Measurements from ENCODE around the gene FLOT2. TPM values are rescaled to one million over a fixed set of nuclear protein-coding genes. Genes with fewer than 3 reads are reported as not detected.

FLOT2 gene
- total RNA-seq, 1 donor from 2014 or later = 56.2 TPM

DNA sequence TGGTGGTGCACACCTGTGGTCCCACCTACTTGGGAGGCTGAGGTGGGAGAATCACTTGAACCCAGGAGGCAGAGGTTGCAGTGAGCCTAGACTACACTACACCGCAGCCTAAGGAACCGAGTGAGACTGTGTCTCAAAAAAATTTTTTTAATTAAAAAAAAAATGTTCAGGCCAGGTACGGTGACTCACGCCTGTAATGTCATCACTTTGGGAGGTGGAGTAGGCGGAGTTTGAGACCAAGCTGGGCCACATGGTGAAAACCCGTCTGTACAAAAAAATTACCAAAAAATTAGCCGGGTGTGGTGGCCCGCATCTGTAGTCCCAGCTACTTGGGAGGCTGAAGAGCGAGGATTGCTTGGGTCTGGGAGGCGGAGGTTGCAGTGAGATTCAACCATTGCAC, 51.3 kb downstream of the FLOT2 start:
- no peak for DNase-seq (ENCODE audit: extremely low spot score in 2 of 2)
- Histone ChIP-seq H3K4me3 (no peak overlapping the region), H3K36me3 (no peaks in the 10 kb centered on the region), H3K9me3 (no peaks in the 10 kb centered on the region), H3K27ac (no peak overlapping the region), H3K4me1 (peaks cover 9% of the 10 kb centered on the region), H3K27me3 (no peaks in the 10 kb centered on the region)
- intact Hi-C loops (cut with DNase I) = no loop called here
- TF ChIP-seq, protein P1, sequence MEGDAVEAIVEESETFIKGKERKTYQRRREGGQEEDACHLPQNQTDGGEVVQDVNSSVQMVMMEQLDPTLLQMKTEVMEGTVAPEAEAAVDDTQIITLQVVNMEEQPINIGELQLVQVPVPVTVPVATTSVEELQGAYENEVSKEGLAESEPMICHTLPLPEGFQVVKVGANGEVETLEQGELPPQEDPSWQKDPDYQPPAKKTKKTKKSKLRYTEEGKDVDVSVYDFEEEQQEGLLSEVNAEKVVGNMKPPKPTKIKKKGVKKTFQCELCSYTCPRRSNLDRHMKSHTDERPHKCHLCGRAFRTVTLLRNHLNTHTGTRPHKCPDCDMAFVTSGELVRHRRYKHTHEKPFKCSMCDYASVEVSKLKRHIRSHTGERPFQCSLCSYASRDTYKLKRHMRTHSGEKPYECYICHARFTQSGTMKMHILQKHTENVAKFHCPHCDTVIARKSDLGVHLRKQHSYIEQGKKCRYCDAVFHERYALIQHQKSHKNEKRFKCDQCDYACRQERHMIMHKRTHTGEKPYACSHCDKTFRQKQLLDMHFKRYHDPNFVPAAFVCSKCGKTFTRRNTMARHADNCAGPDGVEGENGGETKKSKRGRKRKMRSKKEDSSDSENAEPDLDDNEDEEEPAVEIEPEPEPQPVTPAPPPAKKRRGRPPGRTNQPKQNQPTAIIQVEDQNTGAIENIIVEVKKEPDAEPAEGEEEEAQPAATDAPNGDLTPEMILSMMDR (IDR thresholded peaks at IDR 0.05) = no peak
- no peak for TF ChIP-seq POLR2A (IDR thresholded peaks at IDR 0.05)
- no peak for TF ChIP-seq POLR2AphosphoS5 (IDR thresholded peaks at IDR 0.05; ENCODE audit: insufficient read depth in 1 of 2, low read depth in 1 of 2)

GRCh38 chr17:28843816-28844148, 53.8 kb downstream of the FLOT2 start:
- Histone ChIP-seq H3K36me3 (no peaks in the 10 kb centered on the region), H3K27ac (no peak overlapping the region), H3K4me1 (peaks cover 16% of the 10 kb centered on the region), H3K9me3 (no peaks in the 10 kb centered on the region), H3K4me3 (no peak overlapping the region), H3K27me3 (no peaks in the 10 kb centered on the region)
- TF ChIP-seq POLR2A (IDR thresholded peaks at IDR 0.05) (no peak), POLR2AphosphoS5 (IDR thresholded peaks at IDR 0.05; ENCODE audit: insufficient read depth in 1 of 2, low read depth in 1 of 2) (no peak)
- TF ChIP-seq, protein P1 (IDR thresholded peaks at IDR 0.05) = no peak
- DNase-seq (ENCODE audit: extremely low spot score in 2 of 2) = no peak
- intact Hi-C loops (cut with DNase I) = no loop called here

DNA sequence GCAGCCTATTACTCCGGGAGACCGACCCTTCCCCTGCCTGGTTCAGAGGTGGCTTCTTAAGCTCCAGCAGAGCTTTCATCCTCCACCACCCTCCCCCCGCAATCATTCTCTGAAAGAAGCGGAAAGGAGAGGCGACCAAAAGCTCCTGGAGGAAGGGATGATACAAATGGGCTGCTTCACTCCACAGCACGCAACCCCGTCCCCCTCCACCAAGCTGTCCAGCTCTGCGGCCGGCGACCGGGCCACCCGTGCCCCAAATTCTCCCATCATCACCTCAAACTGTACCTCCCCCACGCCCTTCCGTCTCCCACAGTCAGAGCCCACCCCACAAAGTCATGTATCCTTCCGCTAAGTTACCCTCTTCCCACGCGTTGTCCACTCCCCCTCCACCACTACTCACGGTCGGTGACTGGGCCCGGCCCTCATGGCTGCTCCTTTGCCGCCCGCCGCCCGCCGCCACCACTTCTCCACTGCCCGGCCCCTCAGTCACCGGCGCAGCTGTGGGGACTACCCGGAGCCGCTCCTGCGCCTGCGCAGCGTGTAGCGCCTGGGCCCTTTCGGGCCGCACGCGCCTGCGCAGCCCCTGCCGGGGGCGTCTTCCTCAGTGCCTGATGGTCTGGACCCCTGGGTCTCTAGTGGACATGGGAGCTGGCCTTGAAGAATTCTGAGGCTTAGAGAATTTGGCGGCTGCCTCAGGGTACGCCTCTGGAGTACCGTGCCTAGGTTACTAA, 55.1 kb downstream of the FLOT2 start, which contains the start of gene FAM222B:
FAM222B (minus strand) TSS at position 509 of the 731 bp plus-strand sequence. CDS start 76,123 bp downstream, outside the sequence.
- no peak for DNase-seq (ENCODE audit: extremely low spot score in 2 of 2)
- no peaks in the 10 kb centered on the region for H3K27me3 ChIP-seq
- intact Hi-C loops (cut with DNase I) = no loop called here
- peaks cover 16% of the 10 kb centered on the region for H3K4me1 ChIP-seq
- peak within 1 kb of the TSS; percentile 76 for H3K27ac ChIP-seq
- H3K9me3 ChIP-seq = no peaks in the 10 kb centered on the region
- TF ChIP-seq POLR2A (IDR thresholded peaks at IDR 0.05) (peak in 1 of 2 donors; percentile 43), POLR2AphosphoS5 (IDR thresholded peaks at IDR 0.05; ENCODE audit: insufficient read depth in 1 of 2, low read depth in 1 of 2) (peak; percentile 28 to 89)
- TF ChIP-seq, protein P1 (IDR thresholded peaks at IDR 0.05) = no peak
- no peaks in the 10 kb centered on the region for H3K36me3 ChIP-seq
- H3K4me3 ChIP-seq = peak within 1 kb of the TSS; percentile 61 to 85

- intact Hi-C loops (cut with DNase I) = no loop called here
Observed at GRCh38 chr17:28841901-28842281, 55.6 kb downstream of the FLOT2 start.

More at GRCh38 chr17:28841901-28842281, 55.6 kb downstream of the FLOT2 start:
- Histone ChIP-seq H3K36me3 (no peaks in the 10 kb centered on the region), H3K27me3 (no peaks in the 10 kb centered on the region), H3K27ac (peak overlapping the region; percentile 76), H3K4me3 (peak overlapping the region; percentile 61 to 85), H3K9me3 (no peaks in the 10 kb centered on the region), H3K4me1 (peaks cover 16% of the 10 kb centered on the region)
- TF ChIP-seq, protein P1 (IDR thresholded peaks at IDR 0.05) = no peak
- TF ChIP-seq POLR2A (IDR thresholded peaks at IDR 0.05) (no peak), POLR2AphosphoS5 (IDR thresholded peaks at IDR 0.05; ENCODE audit: insufficient read depth in 1 of 2, low read depth in 1 of 2) (no peak)
- DNase-seq (ENCODE audit: extremely low spot score in 2 of 2) = no peak
